A673 (cell line): ENCODE data around the gene OTULINL.

Source experiments
- EZH2 ChIP-seq: fragments of 200-600 bp; sonication (generic); IDR thresholded peaks from 2 replicates; pipeline ENCODE4 v1.6.1; 2017; ENCODE audit warnings: borderline replicate concordance, low read depth, mild to moderate bottlenecking, mixed read lengths, antibody characterized with exemption, low read length; ENCODE audit not compliant: poor library complexity, severe bottlenecking
- TF ChIP-seq, protein P1 (sequence below): fragments of 300-800, 200-600 bp; sonication (generic); conservative IDR thresholded peaks from 2 replicates; pipeline ENCODE4 v1.5.1; 2017; ENCODE audit warnings: low read depth, mild to moderate bottlenecking, antibody characterized with exemption, low read length, moderate library complexity, mixed read lengths

GRCh38 chr5:14556015-14556414, 25.6 kb upstream of the OTULINL start:
- TF ChIP-seq, protein P1, sequence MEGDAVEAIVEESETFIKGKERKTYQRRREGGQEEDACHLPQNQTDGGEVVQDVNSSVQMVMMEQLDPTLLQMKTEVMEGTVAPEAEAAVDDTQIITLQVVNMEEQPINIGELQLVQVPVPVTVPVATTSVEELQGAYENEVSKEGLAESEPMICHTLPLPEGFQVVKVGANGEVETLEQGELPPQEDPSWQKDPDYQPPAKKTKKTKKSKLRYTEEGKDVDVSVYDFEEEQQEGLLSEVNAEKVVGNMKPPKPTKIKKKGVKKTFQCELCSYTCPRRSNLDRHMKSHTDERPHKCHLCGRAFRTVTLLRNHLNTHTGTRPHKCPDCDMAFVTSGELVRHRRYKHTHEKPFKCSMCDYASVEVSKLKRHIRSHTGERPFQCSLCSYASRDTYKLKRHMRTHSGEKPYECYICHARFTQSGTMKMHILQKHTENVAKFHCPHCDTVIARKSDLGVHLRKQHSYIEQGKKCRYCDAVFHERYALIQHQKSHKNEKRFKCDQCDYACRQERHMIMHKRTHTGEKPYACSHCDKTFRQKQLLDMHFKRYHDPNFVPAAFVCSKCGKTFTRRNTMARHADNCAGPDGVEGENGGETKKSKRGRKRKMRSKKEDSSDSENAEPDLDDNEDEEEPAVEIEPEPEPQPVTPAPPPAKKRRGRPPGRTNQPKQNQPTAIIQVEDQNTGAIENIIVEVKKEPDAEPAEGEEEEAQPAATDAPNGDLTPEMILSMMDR, result no peak
- TF ChIP-seq EZH2, result no peak
